Glomerular visceral epithelial cell (primary cell): ENCODE data around the gene CEMIP2.
"Not testable (repeated sequence)": the region's sequence is repeated elsewhere in the genome, so short reads cannot be mapped to it uniquely, and the experiment has no call there.

Source experiments
- DNase-seq: peaks from one replicate; pipeline ENCODE4 v3.0.0-alpha.2; 2016; ENCODE audit errors: extremely low spot score

Gene CEMIP2

GRCh38 chr9:71706176-71706575 is 62.1 kb downstream of the CEMIP2 start:
- DNase-seq, result no peak

- DNase-seq, result no peak
These were observed 63.5 kb downstream of the CEMIP2 start for GRCh38 chr9:71704796-71705195.

- DNase-seq, result no peak
These were observed 65.0 kb downstream of the CEMIP2 start for GRCh38 chr9:71703172-71703872.

GRCh38 chr9:71697882-71698281 is 70.4 kb downstream of the CEMIP2 start:
- no peak for DNase-seq

- DNase-seq, result no peak
These were observed 74.0 kb downstream of the CEMIP2 start for GRCh38 chr9:71694332-71694731.

GRCh38 chr9:71693607-71694006 is 74.7 kb downstream of the CEMIP2 start:
- no peak for DNase-seq

- DNase-seq, result no peak
These were observed 76.0 kb downstream of the CEMIP2 start for GRCh38 chr9:71692337-71692736.

- DNase-seq, result not testable (repeated sequence)
These were observed 76.7 kb downstream of the CEMIP2 start for GRCh38 chr9:71691576-71691975.

GRCh38 chr9:71690689-71691435 is 77.5 kb downstream of the CEMIP2 start:
- no peak for DNase-seq

GRCh38 chr9:71690063-71690688 is 78.1 kb downstream of the CEMIP2 start:
- no peak for DNase-seq

GRCh38 chr9:71687676-71688075 is 80.6 kb downstream of the CEMIP2 start:
- DNase-seq, result no peak

GRCh38 chr9:71685988-71686387 is 82.3 kb downstream of the CEMIP2 start:
- DNase-seq, result no peak

GRCh38 chr9:71685394-71685793 is 82.9 kb downstream of the CEMIP2 start:
- DNase-seq, result no peak

- no peak for DNase-seq
These were observed 83.7 kb downstream of the CEMIP2 start for GRCh38 chr9:71684566-71684965.

- DNase-seq, result peak; percentile 37
These were observed 84.6 kb downstream of the CEMIP2 start for GRCh38 chr9:71683598-71684235.

- DNase-seq, result peak; percentile 66
These were observed 86.5 kb downstream of the CEMIP2 start for GRCh38 chr9:71681708-71682272.

- DNase-seq, result no peak
These were observed 87.1 kb downstream of the CEMIP2 start for GRCh38 chr9:71681104-71681707.

GRCh38 chr9:71680189-71680980 is 87.9 kb downstream of the CEMIP2 start:
- peak; percentile 65 for DNase-seq

GRCh38 chr9:71678999-71679398 is 89.3 kb downstream of the CEMIP2 start:
- DNase-seq, result no peak

- no peak for DNase-seq
These were observed 91.1 kb downstream of the CEMIP2 start for GRCh38 chr9:71677209-71677608.

GRCh38 chr9:71676460-71676859 is 91.9 kb downstream of the CEMIP2 start:
- DNase-seq, result no peak
